NB4 (cell line): ENCODE results near the gene PVALB.

Experiments used
- DNase-seq: peaks from one replicate; pipeline ENCODE4 v3.0.0; 2010; ENCODE audit warnings: low read depth
- H3K4me3 ChIP-seq: one replicate; pipeline ENCODE4 v1.5.1; 2011; ENCODE audit warnings: mild to moderate bottlenecking, low read depth, low read length, moderate library complexity
- CTCF ChIP-seq: IDR thresholded peaks from one replicate; pipeline ENCODE4 v1.5.1; 2012; ENCODE audit warnings: low read depth, low read length
- MYC ChIP-seq: IDR thresholded peaks from 2 replicates; pipeline ENCODE4 v1.6.1; 2011; ENCODE audit warnings: low read depth, low read length
- POLR2A ChIP-seq: IDR thresholded peaks from 2 replicates; pipeline ENCODE4 v1.6.1; 2011; ENCODE audit warnings: mild to moderate bottlenecking; ENCODE audit not compliant: insufficient read length; ENCODE audit errors: extremely low read depth
- TF ChIP-seq, protein P1 (sequence below): IDR thresholded peaks from 2 replicates; pipeline ENCODE4 v1.6.1; 2011; ENCODE audit warnings: low read depth, low read length

Gene PVALB

DNA sequence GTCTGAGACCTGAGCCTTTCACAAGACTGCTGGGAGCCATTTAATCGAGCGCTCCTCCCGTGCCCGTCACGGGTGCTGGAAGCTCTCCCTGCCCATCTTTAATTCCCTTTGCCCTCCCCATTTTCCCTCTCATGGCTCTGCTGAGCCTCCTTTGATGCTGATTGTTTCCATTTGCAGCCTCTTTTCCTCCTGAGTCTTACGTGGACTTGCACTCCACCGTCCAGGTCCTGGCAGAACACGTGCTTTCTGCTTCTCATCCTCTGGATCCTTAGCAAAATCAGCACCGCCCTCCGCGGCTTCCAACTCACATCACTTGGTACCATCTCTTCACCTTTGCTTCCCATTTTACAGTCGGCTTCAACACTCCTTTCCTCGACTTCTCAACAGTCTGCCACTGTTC, 48.2 kb downstream of the PVALB start:
- no peak for DNase-seq
- no peak for TF ChIP-seq CTCF
- TF ChIP-seq, protein P1, sequence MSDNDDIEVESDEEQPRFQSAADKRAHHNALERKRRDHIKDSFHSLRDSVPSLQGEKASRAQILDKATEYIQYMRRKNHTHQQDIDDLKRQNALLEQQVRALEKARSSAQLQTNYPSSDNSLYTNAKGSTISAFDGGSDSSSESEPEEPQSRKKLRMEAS, result no peak
- no peak for TF ChIP-seq MYC
- no peak for TF ChIP-seq POLR2A
- H3K4me3 ChIP-seq, result no peak overlapping the region

GRCh38 chr22:36768141-36768540, 48.7 kb downstream of the PVALB start:
- DNase-seq, result no peak
- no peak overlapping the region for H3K4me3 ChIP-seq
- TF ChIP-seq MYC, result no peak
- no peak for TF ChIP-seq CTCF
- TF ChIP-seq POLR2A, result no peak
- TF ChIP-seq, protein P1, result no peak

GRCh38 chr22:36767035-36767775, 49.6 kb downstream of the PVALB start:
- no peak for DNase-seq

DNA sequence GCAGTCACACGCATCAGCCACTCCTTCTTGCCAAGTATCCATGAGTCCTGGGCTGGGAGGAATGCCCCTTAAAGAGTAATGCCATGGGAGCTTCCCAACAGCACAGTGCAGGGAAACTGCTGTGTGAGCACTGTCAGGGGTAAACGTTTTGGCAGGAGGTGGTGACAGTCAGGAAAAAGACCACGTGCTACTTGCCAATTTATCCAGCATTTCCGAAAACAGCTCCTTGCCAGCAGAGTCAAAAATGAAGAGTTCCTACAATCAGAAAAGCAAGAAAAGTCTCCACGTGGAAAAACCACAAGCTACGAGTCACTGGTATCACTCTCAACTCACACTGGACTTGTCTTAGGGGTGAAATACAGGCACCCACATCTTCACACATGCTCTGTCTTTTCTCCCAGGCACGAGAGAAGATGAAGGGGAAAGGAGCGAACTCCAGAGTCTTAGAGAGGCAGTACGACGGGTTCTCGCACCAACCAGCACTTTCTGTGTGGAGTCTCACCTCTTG, 50.8 kb downstream of the PVALB start:
- no peak for TF ChIP-seq MYC
- no peak for TF ChIP-seq POLR2A
- TF ChIP-seq CTCF, result no peak
- DNase-seq, result no peak
- H3K4me3 ChIP-seq, result no peak overlapping the region

More at GRCh38 chr22:36767035-36767775, 49.6 kb downstream of the PVALB start:
- H3K4me3 ChIP-seq, result no peak overlapping the region
- TF ChIP-seq, protein P1, result no peak
- TF ChIP-seq MYC (no peak), POLR2A (no peak), CTCF (no peak)

DNA sequence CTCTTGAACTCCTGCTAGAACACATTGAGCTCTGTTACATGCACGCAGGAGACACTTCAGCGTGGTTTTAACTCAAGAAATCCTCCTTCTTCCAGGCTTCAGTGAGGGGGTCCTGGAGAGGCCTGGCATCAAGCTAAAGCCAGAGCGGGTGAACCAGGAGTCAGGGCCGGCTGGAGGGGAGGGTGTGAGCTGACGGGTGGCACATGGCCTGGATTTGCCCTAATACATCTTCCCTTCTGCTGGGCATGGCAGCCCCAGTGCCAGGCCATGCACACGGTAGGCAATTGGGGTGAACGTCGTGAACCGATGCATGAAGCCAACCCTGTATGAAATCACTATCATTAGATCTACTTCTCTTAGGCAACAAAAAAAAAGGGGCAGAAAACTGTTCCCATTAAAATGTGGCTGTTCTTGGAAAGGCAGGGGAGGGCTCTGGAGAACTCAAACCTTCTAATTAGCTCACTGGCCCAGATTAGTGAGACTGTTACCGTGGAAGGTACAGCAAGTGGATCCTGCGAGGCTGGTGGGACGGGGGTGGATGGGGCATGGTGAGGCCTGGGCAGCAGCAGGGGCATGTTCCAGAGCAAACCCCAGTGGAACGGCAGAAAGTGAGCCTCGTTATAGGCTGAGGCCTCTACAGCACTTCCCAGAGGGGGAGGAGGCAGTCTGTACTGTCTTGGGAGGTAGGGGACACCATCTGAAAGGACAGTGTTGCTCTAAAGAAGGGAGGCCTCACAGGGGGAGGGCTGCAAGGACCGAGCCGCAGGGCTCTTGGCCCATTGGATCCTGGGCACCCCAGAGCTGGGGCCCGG, 51.5 kb downstream of the PVALB start:
- no peak for DNase-seq
- TF ChIP-seq POLR2A (no peak), CTCF (no peak), MYC (no peak)
- TF ChIP-seq, protein P1, result no peak
- H3K4me3 ChIP-seq, result no peak overlapping the region
